Body of pancreas (tissue), 4 donors: Measurements from ENCODE around the gene RIN3. TPM values are rescaled to one million over a fixed set of nuclear protein-coding genes. Genes with fewer than 3 reads are reported as not detected.

Experiments used
- ATAC-seq: fragments of 150-250 bp; one replicate; pipeline ENCODE4 v1.9.1; 2016
- DNase-seq, 4 donors: peaks; one replicate each; pipeline ENCODE4 v3.0.0-alpha.2; 2019
- H3K27ac ChIP-seq, 4 donors: fragments of 200-600 bp; sonication (generic); 1 replicate in 3 of 4; 2 replicates in 1 of 4; pipeline versions ENCODE4 v1.5.1 to v1.6.1; 2016 to 2019; ENCODE audit warnings: mild to moderate bottlenecking in 1 of 4, mixed read lengths in 1 of 4, moderate library complexity in 1 of 4
- H3K27me3 ChIP-seq, 2 donors: fragments of 200-600 bp; sonication (generic); one replicate each; pipeline ENCODE4 v1.6.0; 2016; ENCODE audit warnings: mild to moderate bottlenecking in 1 of 2
- H3K36me3 ChIP-seq, 2 donors: fragments of 200-600 bp; sonication (generic); replicated peaks in 1 of 2; 2 replicates each; pipeline ENCODE4 v1.5.1; 2016; ENCODE audit warnings: low read depth in 2 of 2; ENCODE audit not compliant: insufficient read depth in 1 of 2
- H3K4me1 ChIP-seq: fragments of 200-600 bp; sonication (generic); one replicate; pipeline ENCODE4 v1.6.0; 2016
- H3K4me3 ChIP-seq, 2 donors: fragments of 200-600 bp; sonication (generic); 1 replicate in 1 of 2; 2 replicates in 1 of 2; pipeline ENCODE4 v1.5.1; 2016 to 2019
- H3K9me3 ChIP-seq, 3 donors: fragments of 200-600 bp; sonication (generic); 1 replicate in 2 of 3; 2 replicates in 1 of 3; pipeline ENCODE4 v1.5.1; 2016
- POLR2A ChIP-seq, 3 donors: fragments of 450-650 bp; IDR thresholded peaks; one replicate each; pipeline ENCODE4 v1.6.1; 2016; ENCODE audit warnings: antibody characterized with exemption in 3 of 3, mild to moderate bottlenecking in 2 of 3
- WGBS, 2 donors: methylation state at CpG; one replicate each; pipeline ENCODE4 v1.1.5; 2017; 5-methylcytosine and 5-hydroxymethylcytosine counted together
- intact Hi-C: fragments of 100-400 bp; cut with DNase I; formaldehyde crosslinking; loops from one replicate; pipeline ENCODE4 v1.15.1; 2023
- total RNA-seq, 2 donors: library from RNA; depleted of rRNA; stranded (reverse); fragments of >200 nt; gene quantifications; one replicate each; pipeline ENCODE4 v1.1.0, GENCODE V29; 2016
- TF ChIP-seq, protein P1 (sequence below), 7 experiments: fragments of 450-650 bp in 4 of 7; fragments of 200-600 bp in 3 of 7; sonication (generic) in 3 of 7; IDR thresholded peaks; one replicate each; pipeline ENCODE4 v1.5.1; 2016 to 2019; ENCODE audit warnings: antibody characterized with exemption in 7 of 7

Gene RIN3
- total RNA-seq, 2 donors from 2014 or later = 2.6 to 3.3 TPM

DNA sequence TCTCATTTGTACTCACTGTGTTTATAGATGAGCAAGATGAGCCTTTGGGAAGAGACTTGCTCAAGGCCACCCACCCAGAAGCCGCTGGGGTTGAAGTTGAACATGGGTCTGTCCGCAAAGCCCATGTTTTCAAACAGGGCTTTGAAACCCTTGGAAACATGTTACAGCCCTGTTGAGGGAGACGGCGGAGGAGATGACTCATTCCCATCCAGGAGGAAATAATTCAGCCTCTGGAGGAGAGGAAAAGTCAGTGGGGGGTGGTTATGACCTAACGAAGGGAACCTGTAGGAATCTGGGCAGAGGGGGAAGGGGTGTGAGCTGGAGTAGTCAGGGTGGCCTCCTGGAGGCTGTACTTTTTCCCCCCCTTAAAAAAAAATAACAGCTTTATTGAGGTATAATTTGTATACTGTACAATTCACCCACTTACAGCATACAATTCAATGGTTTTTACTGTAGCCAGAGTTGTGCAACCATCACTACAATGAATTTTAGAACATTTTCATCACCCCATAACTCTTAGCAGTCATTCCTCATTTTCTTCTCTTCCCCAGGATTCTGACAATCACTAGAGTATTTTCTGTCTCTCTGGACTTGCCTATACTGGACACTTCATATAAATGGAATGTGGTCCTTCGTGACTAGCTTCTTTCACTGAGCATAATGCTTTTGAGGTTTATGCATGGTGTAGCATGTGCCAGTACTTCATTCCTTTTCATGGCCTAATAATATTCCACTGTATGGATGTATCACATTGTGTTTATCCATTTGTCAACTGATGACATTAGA lies 1.9 kb upstream of the RIN3 start:
- peak; percentile 42 for ATAC-seq
- Histone ChIP-seq H3K4me1 (peaks cover 13% of the 10 kb centered on the region), H3K27ac (no peak overlapping the region), H3K9me3 (no peaks in the 10 kb centered on the region), H3K27me3 (peaks cover 0 to 13% of the 10 kb centered on the region in 2 donors), H3K4me3 (no peak overlapping the region), H3K36me3 (no peaks in the 10 kb centered on the region)
- no peak for DNase-seq
- WGBS, 2 donors = 64 to 71% methylated on average over 6 of the region's 6 CpGs
- intact Hi-C loops = no loop called here
- TF ChIP-seq POLR2A (IDR thresholded peaks at IDR 0.05) = no peak
- TF ChIP-seq, protein P1, sequence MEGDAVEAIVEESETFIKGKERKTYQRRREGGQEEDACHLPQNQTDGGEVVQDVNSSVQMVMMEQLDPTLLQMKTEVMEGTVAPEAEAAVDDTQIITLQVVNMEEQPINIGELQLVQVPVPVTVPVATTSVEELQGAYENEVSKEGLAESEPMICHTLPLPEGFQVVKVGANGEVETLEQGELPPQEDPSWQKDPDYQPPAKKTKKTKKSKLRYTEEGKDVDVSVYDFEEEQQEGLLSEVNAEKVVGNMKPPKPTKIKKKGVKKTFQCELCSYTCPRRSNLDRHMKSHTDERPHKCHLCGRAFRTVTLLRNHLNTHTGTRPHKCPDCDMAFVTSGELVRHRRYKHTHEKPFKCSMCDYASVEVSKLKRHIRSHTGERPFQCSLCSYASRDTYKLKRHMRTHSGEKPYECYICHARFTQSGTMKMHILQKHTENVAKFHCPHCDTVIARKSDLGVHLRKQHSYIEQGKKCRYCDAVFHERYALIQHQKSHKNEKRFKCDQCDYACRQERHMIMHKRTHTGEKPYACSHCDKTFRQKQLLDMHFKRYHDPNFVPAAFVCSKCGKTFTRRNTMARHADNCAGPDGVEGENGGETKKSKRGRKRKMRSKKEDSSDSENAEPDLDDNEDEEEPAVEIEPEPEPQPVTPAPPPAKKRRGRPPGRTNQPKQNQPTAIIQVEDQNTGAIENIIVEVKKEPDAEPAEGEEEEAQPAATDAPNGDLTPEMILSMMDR (IDR thresholded peaks at IDR 0.05) = no peak

DNA sequence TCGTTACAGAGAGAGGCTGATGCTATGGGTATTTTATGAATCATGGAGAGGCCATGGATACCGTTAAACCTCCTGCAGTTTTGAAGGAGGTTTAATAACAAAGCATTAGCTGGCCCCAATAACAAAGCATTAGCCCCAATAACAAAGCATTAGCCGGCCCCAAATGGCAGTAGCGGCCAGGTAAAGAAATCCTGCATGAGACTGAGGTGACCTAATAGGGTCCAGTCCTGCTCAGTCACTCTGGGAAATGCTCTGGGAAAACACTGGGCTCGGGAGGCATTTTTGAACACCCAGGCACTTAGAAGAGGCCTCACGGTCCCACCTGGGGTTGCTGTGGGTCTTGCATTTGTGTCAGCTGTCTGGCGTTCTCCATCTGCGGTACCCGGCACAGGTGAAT lies 776 bp upstream of the RIN3 start:
- intact Hi-C loops = no loop called here
- ATAC-seq (no peak), DNase-seq (no peak)
- no peak overlapping the region for H3K4me3 ChIP-seq
- peaks cover 13% of the 10 kb centered on the region for H3K4me1 ChIP-seq
- H3K27me3 ChIP-seq = peaks cover 0 to 13% of the 10 kb centered on the region in 2 donors
- WGBS, 2 donors = 68 to 87% methylated on average over 9 of the region's 9 CpGs
- no peak for TF ChIP-seq POLR2A (IDR thresholded peaks at IDR 0.05)
- TF ChIP-seq, protein P1 (IDR thresholded peaks at IDR 0.05) = no peak
- no peaks in the 10 kb centered on the region for H3K9me3 ChIP-seq
- no peaks in the 10 kb centered on the region for H3K36me3 ChIP-seq
- peak overlapping the region in 1 of 4 donors; percentile 8 for H3K27ac ChIP-seq

DNA sequence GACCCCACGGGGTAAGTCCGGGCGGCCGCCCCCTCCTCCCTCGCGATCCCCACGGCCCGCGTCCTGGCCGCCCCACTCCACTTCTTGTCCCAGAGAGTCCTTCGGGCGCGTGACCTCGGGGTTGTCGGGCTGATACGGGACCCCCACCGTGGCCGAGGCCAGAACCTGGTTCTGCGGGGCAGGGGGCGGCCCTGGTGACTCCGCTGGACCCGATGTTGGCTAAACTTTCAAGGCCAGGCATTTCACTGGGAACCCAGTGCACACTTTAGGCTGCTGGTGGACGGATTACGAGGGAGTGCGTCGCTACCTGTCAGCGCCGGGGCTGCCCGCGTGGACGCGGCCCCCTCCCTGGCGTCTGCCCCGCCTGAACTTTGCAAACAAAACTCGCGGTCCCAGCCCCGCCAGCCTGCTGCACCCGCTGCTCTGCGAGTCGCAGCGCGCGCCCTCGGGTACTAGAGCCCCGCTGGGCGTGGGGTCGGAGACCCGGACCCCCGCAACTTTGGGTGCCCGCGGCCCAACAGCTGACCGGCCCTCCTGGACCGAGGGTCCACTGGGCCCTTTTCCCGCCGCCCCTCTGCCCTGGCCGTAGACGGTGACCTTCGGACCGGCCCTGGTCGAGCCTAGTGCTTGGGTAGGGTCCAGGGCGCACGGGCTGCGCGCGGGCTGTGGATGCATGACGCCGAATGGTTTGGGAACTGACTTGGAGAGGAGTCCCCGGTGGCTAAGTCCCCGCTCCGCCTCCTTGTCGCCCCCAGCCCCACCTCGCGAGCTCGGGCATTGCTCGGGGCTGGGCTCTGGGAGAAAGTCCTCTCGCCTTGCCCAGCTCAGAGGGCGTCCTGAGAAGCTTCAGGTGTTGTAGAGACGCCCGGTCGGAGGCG lies 624 bp downstream of the RIN3 start:
- TF ChIP-seq, protein P1 (IDR thresholded peaks at IDR 0.05) = no peak
- no peak for TF ChIP-seq POLR2A (IDR thresholded peaks at IDR 0.05)
- DNase-seq (no peak), ATAC-seq (peak; percentile 16)
- H3K9me3 ChIP-seq = no peaks in the 10 kb centered on the region
- intact Hi-C loops = no loop called here
- H3K27ac ChIP-seq = peak overlapping the region in 3 of 4 donors; percentile 8 to 51 (median 44)
- 4 to 20% methylated on average over 3 to 77 of the region's 81 CpGs for WGBS, 2 donors
- H3K36me3 ChIP-seq = no peaks in the 10 kb centered on the region
- H3K4me3 ChIP-seq = peak overlapping the region in 1 of 2 donors; percentile 9
- peaks cover 13% of the 10 kb centered on the region for H3K4me1 ChIP-seq
- H3K27me3 ChIP-seq = peaks cover 0 to 13% of the 10 kb centered on the region in 2 donors

DNA sequence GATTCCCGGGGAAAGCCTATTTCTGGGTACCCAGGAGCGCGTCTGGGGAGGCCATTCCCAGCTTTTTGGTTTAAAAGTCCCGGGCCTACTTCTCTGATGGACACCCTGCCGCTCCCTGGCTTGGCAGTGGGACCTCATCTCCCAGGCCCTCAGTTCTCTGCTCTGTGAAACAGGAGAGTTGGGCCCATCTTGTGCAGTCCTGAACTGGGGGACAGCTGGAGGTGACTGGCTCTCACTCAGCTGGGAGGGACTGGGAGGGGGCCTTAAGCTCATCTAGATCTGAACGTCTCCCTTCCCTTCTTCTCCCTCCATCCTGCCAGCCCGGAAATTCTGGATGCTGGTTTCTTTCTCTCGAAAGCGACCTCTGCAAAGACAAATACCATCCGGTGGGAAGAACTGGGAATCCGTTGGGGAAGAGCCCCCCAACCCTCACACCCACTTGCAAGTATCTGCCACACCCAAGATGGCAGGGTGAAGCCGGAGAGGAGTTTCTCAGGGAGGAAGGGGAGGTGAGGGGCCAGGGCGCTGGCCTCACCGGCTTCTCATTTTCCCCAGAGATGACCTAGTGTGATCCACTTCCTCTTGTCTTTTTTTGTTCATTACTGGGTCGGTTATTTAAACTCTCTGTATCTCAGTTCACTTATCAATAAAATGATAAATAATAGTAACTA lies 1.4 kb downstream of the RIN3 start:
- 48 to 61% methylated on average over 10 to 15 of the region's 15 CpGs for WGBS, 2 donors
- Histone ChIP-seq H3K9me3 (no peaks in the 10 kb centered on the region), H3K27ac (peak overlapping the region in 1 of 4 donors; percentile 44), H3K27me3 (peaks cover 0 to 13% of the 10 kb centered on the region in 2 donors), H3K36me3 (no peaks in the 10 kb centered on the region), H3K4me3 (no peak overlapping the region), H3K4me1 (peaks cover 13% of the 10 kb centered on the region)
- TF ChIP-seq, protein P1 (IDR thresholded peaks at IDR 0.05) = no peak
- TF ChIP-seq POLR2A (IDR thresholded peaks at IDR 0.05) = no peak
- no peak for DNase-seq
- ATAC-seq = no peak
- intact Hi-C loops = no loop called here
